ENCODE measurements around the gene LRRC4C.

DNA sequence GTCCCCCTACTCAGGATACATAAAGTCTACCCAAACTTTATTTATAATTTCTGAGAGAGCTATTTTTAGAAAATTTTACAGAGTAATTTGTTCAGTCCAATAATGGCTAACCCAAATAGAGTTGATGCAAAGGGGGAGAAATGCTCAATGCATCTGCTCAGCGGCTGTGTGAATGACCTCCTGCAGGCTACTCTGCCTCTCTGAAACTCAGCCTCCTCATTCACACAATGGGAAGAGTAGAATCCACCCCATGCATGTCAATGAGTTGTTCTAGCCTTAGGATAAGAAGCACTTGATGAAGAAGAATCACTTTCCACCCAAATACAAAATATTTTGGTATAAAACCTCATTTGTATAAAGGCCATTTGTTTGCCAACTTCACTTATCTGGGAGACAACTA, 1204.0 kb downstream of the LRRC4C start:
- no peak for TF ChIP-seq POLR2A (IDR thresholded peaks at IDR 0.05)
- TF ChIP-seq, protein P1, sequence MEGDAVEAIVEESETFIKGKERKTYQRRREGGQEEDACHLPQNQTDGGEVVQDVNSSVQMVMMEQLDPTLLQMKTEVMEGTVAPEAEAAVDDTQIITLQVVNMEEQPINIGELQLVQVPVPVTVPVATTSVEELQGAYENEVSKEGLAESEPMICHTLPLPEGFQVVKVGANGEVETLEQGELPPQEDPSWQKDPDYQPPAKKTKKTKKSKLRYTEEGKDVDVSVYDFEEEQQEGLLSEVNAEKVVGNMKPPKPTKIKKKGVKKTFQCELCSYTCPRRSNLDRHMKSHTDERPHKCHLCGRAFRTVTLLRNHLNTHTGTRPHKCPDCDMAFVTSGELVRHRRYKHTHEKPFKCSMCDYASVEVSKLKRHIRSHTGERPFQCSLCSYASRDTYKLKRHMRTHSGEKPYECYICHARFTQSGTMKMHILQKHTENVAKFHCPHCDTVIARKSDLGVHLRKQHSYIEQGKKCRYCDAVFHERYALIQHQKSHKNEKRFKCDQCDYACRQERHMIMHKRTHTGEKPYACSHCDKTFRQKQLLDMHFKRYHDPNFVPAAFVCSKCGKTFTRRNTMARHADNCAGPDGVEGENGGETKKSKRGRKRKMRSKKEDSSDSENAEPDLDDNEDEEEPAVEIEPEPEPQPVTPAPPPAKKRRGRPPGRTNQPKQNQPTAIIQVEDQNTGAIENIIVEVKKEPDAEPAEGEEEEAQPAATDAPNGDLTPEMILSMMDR (IDR thresholded peaks at IDR 0.05) = no peak

Data from heart left ventricle (tissue), 13 donors.